HepG2 (cell line): ENCODE results near the gene CAT. TPM values are rescaled to one million over a fixed set of nuclear protein-coding genes. Genes with fewer than 3 reads are reported as not detected.

Experiments used
- ARNT2 ChIP-seq: sonication (generic); formaldehyde crosslinking; IDR thresholded peaks from 2 replicates; pipeline ENCODE4 v1.8.0; 2022; ENCODE audit warnings: mild to moderate bottlenecking, low read depth, missing genetic modification reagents, moderate library complexity
- MED8 ChIP-seq: sonication (generic); formaldehyde crosslinking; IDR thresholded peaks from 2 replicates; pipeline ENCODE4 v1.8.1; 2023; ENCODE audit warnings: mild to moderate bottlenecking, missing genetic modification reagents; ENCODE audit not compliant: insufficient replicate concordance
- MTF2 ChIP-seq: sonication (generic); formaldehyde crosslinking; IDR thresholded peaks from 2 replicates; pipeline ENCODE4 v1.5.0; 2020; ENCODE audit warnings: missing genetic modification reagents, borderline replicate concordance
- MYC ChIP-seq: sonication (generic); formaldehyde crosslinking; IDR thresholded peaks from 2 replicates; pipeline ENCODE4 v1.9.0; 2021; ENCODE audit warnings: missing genetic modification reagents, borderline replicate concordance
- PHF21A ChIP-seq: sonication (generic); formaldehyde crosslinking; IDR thresholded peaks from 2 replicates; pipeline ENCODE4 v1.5.0; 2020; ENCODE audit warnings: mild to moderate bottlenecking, missing genetic modification reagents
- SETDB1 ChIP-seq: sonication (generic); formaldehyde crosslinking; IDR thresholded peaks from 2 replicates; pipeline ENCODE4 v1.5.1; 2020; ENCODE audit warnings: missing genetic modification reagents, mild to moderate bottlenecking, borderline replicate concordance
- STAG1 ChIP-seq: sonication (generic); formaldehyde crosslinking; IDR thresholded peaks from 2 replicates; pipeline ENCODE4 v1.4.0; 2020; ENCODE audit warnings: missing genetic modification reagents
- ZBTB21 ChIP-seq: sonication (generic); formaldehyde crosslinking; IDR thresholded peaks from 2 replicates; pipeline ENCODE4 v1.4.0; 2020; ENCODE audit warnings: missing genetic modification reagents
- ZFAT ChIP-seq: sonication (generic); formaldehyde crosslinking; conservative IDR thresholded peaks from 2 replicates; pipeline ENCODE4 v1.8.1; 2023; ENCODE audit warnings: missing genetic modification reagents, inconsistent platforms
- ZFP36 ChIP-seq: fragments of 150-350 bp; IDR thresholded peaks from 2 replicates; pipeline ENCODE4 v1.6.1; 2018; ENCODE audit warnings: borderline replicate concordance, low read length, low read depth; ENCODE audit not compliant: partially characterized antibody
- ZMYM4 ChIP-seq: sonication (generic); formaldehyde crosslinking; IDR thresholded peaks from 2 replicates; pipeline ENCODE4 v1.8.1; 2023; ENCODE audit warnings: mild to moderate bottlenecking, missing genetic modification reagents
- ZNF138 ChIP-seq: sonication (generic); formaldehyde crosslinking; IDR thresholded peaks from 2 replicates; pipeline ENCODE4 v1.5.0; 2020; ENCODE audit warnings: mild to moderate bottlenecking, low read depth, missing genetic modification reagents
- ZNF224 ChIP-seq: sonication (generic); formaldehyde crosslinking; IDR thresholded peaks from 2 replicates; pipeline ENCODE4 v1.5.0; 2020; ENCODE audit warnings: mild to moderate bottlenecking, missing genetic modification reagents
- ZNF274 ChIP-seq: sonication (generic); formaldehyde crosslinking; IDR thresholded peaks from 2 replicates; pipeline ENCODE4 v1.5.1; 2020; ENCODE audit warnings: mild to moderate bottlenecking, missing genetic modification reagents
- ZNF333 ChIP-seq: sonication (generic); formaldehyde crosslinking; IDR thresholded peaks from 2 replicates; pipeline ENCODE4 v1.4.0; 2020; ENCODE audit warnings: mild to moderate bottlenecking, missing genetic modification reagents, borderline replicate concordance
- ZNF576 ChIP-seq: sonication (generic); formaldehyde crosslinking; IDR thresholded peaks from 2 replicates; pipeline ENCODE4 v1.4.0; 2020; ENCODE audit warnings: mild to moderate bottlenecking, missing genetic modification reagents
- ZNF703 ChIP-seq: sonication (generic); formaldehyde crosslinking; IDR thresholded peaks from 2 replicates; pipeline ENCODE4 v1.5.1; 2020; ENCODE audit warnings: missing genetic modification reagents, mild to moderate bottlenecking, moderate library complexity, borderline replicate concordance
- polyA plus RNA-seq, 8 experiments: library from polyadenylated mRNA; depleted of rRNA in 3 of 8; stranded (reverse) in 7 of 8; unstranded in 1 of 8; fragments of >200 nt; fragmentation: Illumina TruSeq in 4 of 8; extraction: Trizol in 4 of 8; gene quantifications; 2 replicates each; pipeline versions ENCODE4 v1.2.1 to v1.2.3, GENCODE V29; 2011 to 2016; ENCODE audit warnings: low read depth in 4 of 8, missing spikeins in 1 of 8, mixed read lengths in 1 of 8; ENCODE audit not compliant: insufficient read depth in 1 of 8
- total RNA-seq, 5 experiments: library from RNA; depleted of rRNA; stranded (reverse); fragments of >200 nt; fragmentation: Illumina TruSeq; extraction: Trizol; gene quantifications; 2 replicates each; pipeline ENCODE4 v1.2.3, GENCODE V29; 2016; ENCODE audit warnings: low read depth in 1 of 5
- TF ChIP-seq, protein P1 (sequence below): sonication (generic); formaldehyde crosslinking; IDR thresholded peaks from 2 replicates; pipeline ENCODE4 v1.4.0; 2020; ENCODE audit warnings: mild to moderate bottlenecking, missing genetic modification reagents
- TF ChIP-seq, protein P2 (sequence below): sonication (generic); formaldehyde crosslinking; IDR thresholded peaks from 2 replicates; pipeline ENCODE4 v1.8.0; 2022; ENCODE audit warnings: missing genetic modification reagents, mild to moderate bottlenecking, inconsistent platforms, borderline replicate concordance
- TF ChIP-seq, protein P3 (sequence below): sonication (generic); formaldehyde crosslinking; IDR thresholded peaks from 2 replicates; pipeline ENCODE4 v1.5.1; 2020; ENCODE audit warnings: missing genetic modification reagents, mild to moderate bottlenecking, borderline replicate concordance

Gene CAT
- total and polyA plus RNA-seq, 2 of the 13 experiments (the other 11 are each of a cell fraction or from before 2014, with no cell fraction given): 107 to 136 TPM

DNA sequence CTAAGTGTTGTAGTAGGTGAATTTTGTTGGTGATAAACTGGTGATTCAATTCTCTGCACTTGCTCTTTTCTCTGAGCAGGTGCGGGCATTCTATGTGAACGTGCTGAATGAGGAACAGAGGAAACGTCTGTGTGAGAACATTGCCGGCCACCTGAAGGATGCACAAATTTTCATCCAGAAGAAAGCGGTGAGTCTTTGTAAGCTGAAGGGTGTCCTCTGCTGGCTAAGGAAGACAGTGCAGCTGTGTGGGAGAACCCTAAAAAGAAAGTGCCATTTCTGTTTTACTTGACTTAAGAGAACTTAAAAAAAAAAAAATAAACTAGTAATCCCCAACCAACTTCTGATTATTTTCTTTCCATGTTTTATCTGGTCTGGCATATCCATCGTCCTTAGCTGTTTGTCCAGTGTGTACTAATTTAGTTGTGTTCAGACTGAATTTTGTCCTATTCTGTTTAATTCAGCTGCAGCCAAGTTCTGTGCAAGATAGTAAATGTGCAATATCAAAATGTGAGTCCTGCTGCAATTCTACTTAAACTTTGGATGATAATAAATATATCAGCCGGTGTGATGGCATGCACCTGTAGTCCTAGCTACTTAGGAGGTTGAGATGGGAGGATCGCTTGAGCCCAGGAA lies 29.6 kb downstream of the CAT start (continued):
- TF ChIP-seq, protein P1, sequence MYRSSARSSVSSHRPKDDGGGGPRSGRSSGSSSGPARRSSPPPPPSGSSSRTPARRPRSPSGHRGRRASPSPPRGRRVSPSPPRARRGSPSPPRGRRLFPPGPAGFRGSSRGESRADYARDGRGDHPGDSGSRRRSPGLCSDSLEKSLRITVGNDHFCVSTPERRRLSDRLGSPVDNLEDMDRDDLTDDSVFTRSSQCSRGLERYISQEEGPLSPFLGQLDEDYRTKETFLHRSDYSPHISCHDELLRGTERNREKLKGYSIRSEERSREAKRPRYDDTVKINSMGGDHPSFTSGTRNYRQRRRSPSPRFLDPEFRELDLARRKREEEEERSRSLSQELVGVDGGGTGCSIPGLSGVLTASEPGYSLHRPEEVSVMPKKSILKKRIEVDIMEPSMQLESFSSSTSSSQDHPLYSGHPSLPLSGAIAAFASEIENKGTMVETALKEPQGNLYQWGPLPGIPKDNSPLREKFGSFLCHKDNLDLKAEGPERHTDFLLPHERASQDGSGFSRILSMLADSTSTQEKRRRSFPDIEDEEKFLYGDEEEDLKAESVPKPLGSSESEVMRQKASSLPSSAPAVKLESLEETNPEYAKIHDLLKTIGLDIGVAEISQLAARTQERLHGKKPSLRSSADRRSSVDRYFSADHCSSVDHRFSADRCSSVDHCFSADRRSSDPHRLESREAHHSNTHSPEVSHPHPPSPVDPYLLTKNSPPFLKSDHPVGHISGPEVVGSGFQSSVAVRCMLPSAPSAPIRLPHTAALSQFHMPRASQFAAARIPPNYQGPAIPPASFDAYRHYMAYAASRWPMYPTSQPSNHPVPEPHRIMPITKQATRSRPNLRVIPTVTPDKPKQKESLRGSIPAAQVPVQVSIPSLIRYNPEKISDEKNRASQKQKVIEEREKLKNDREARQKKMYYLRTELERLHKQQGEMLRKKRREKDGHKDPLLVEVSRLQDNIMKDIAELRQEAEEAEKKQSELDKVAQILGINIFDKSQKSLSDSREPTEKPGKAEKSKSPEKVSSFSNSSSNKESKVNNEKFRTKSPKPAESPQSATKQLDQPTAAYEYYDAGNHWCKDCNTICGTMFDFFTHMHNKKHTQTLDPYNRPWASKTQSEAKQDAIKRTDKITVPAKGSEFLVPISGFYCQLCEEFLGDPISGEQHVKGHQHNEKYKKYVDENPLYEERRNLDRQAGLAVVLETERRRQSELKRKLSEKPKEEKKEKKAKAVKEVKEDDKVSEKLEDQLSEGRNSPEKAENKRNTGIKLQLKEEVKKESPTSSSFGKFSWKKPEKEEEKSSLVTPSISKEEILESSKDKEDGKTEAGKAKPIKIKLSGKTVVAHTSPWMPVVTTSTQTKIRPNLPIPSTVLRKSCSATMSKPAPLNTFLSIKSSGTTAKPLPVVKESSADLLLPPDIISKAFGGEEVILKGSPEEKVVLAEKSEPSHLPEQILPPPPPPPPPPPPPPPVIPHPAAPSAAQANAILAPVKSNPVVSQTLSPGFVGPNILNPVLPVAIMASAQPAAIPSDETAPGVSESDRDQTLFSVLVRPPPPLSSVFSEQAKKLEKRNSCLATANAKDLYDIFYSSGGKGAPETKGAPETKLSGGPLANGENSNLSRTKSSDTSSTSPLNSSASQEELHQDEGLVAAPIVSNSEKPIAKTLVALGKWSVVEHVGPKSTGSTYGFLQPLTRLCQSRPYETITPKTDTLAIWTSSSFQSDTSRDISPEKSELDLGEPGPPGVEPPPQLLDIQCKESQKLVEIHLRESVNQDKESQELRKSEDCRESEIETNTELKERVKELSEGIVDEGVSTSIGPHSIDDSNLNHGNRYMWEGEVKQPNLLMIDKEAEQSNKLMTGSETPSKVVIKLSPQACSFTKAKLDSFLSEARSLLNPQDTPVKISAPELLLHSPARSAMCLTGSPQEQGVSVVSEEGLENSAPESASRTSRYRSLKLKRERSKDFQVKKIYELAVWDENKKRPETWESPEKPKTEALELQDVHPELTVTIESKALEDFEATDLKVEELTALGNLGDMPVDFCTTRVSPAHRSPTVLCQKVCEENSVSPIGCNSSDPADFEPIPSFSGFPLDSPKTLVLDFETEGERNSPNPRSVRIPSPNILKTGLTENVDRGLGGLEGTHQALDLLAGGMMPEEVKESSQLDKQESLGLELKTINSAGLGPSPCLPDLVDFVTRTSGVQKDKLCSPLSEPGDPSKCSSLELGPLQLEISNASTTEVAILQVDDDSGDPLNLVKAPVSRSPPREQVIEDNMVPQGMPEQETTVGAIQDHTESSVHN (CRISPR knock-in tag): no peak
- no peak for TF ChIP-seq ZNF224 (CRISPR knock-in tag)
- no peak for TF ChIP-seq ZFP36
- no peak for TF ChIP-seq MED8
- no peak for TF ChIP-seq ZNF703 (CRISPR knock-in tag)
- TF ChIP-seq PHF21A: no peak
- TF ChIP-seq ZNF576 (CRISPR knock-in tag): no peak
- TF ChIP-seq MTF2 (CRISPR knock-in tag): no peak
- TF ChIP-seq ZFAT: no peak
- no peak for TF ChIP-seq ZNF333 (CRISPR knock-in tag)
- TF ChIP-seq, protein P2, sequence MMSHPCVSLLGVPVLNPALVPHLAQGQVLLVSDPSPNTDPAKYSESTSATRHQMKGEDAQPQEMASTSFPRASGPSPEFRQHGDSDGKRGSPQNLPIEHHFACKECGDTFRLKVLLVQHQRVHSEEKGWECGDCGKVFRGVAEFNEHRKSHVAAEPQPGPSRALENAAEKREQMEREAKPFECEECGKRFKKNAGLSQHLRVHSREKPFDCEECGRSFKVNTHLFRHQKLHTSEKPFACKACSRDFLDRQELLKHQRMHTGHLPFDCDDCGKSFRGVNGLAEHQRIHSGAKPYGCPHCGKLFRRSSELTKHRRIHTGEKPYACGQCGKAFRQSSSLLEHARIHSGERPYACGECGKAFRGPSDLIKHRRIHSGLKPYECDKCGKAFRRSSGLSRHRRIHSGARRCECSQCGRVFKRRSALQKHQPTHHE: no peak
- no peak for TF ChIP-seq ZNF138 (CRISPR knock-in tag)
- TF ChIP-seq STAG1 (CRISPR knock-in tag): peak; percentile 84
- no peak for TF ChIP-seq MYC (CRISPR knock-in tag)
- no peak for TF ChIP-seq SETDB1
- TF ChIP-seq, protein P3, sequence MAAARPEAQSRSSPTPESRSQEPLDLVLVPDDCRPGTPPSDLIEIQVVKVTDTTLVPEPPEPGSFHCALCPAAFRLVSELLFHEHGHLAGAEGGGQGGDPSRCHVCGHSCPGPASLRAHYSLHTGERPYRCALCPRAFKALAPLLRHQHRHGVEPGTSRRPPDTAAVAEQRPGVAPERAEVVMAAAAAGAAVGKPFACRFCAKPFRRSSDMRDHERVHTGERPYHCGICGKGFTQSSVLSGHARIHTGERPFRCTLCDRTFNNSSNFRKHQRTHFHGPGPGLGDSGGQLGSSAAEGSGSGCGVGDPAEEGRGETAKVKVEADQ (CRISPR knock-in tag): no peak
- TF ChIP-seq ZMYM4 (CRISPR knock-in tag): 0 out of 2 replicates have a peak, but pooled peaks have one; percentile 15
- TF ChIP-seq ZNF274 (CRISPR knock-in tag): no peak
- TF ChIP-seq ARNT2 (CRISPR knock-in tag): no peak
- no peak for TF ChIP-seq ZBTB21
